H7 (cell line): Measurements from ENCODE around the gene CTIF. TPM values are rescaled to one million over a fixed set of nuclear protein-coding genes. Genes with fewer than 3 reads are reported as not detected.

ENCODE experiments used
- DNase-seq: peaks from one replicate; pipeline ENCODE4 v3.0.0; 2012
- H3K27me3 ChIP-seq: 2 replicates; pipeline ENCODE4 v1.6.0; 2011; ENCODE audit warnings: mild to moderate bottlenecking, low read length; ENCODE audit not compliant: control insufficient read depth, insufficient read depth
- H3K36me3 ChIP-seq: replicated peaks from 2 replicates; pipeline ENCODE4 v1.5.1; 2011; ENCODE audit warnings: low read length; ENCODE audit not compliant: control insufficient read depth, insufficient read depth
- H3K4me3 ChIP-seq: 2 replicates; pipeline ENCODE4 v1.5.1; 2011; ENCODE audit warnings: low read depth, mild to moderate bottlenecking, control low read depth, low read length, moderate library complexity; ENCODE audit not compliant: insufficient read depth
- total RNA-seq: library from RNA; depleted of rRNA; stranded (reverse); fragments of >200 nt; shearing (Covaris generic); gene quantifications from 2 replicates; pipeline ENCODE4 v1.2.3, GENCODE V29; 2014

CTIF gene
- total RNA-seq, 1 experiment from 2014 or later, result 9.8 TPM

DNA sequence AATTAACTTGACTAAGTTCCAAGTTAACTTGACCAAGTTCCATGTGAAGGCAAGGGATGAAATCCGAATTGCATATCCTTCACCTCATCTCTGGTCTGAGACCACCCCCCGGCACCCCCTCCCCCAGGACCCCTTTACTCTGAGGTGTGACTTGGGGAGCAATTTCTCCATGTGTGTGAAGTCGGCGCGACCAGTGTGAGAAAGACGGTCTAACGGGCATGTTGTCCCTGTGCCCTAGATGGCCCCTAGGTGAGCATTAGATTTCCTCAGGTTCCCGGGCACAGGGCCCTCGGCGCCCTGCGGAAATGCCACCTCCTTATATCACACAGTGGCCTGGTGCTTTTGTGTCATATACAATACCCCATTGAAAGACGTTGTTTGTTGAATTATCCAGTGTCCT is 137.1 kb downstream of the CTIF start:
- no peaks in the 10 kb centered on the region for H3K27me3 ChIP-seq
- H3K36me3 ChIP-seq, result no peaks in the 10 kb centered on the region; the same call in 1 of the 2 replicates
- H3K4me3 ChIP-seq, result no peak overlapping the region
- peak; percentile 25 for DNase-seq

DNA sequence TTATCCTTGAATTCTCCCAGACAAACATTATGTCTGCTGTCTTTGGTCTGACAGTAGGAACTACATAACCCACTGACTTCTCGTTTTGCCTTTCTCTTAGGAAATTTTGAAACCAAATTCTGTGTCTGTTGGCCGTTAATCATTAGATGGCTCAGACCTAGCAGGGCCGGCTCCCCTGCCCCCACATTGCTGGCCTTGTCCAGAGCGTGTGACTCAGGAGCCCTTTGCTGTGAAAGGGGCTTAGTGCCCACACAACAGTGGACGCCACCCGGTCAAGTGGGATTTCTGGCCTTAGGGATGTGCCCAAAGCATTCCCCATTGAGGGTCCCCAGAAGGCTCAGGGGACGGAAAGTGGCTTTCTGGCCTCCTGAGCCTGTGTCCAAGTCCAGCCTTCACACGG is 137.5 kb downstream of the CTIF start:
- Histone ChIP-seq H3K36me3 (no peaks in the 10 kb centered on the region), H3K27me3 (no peaks in the 10 kb centered on the region), H3K4me3 (no peak overlapping the region)
- DNase-seq, result no peak

DNA sequence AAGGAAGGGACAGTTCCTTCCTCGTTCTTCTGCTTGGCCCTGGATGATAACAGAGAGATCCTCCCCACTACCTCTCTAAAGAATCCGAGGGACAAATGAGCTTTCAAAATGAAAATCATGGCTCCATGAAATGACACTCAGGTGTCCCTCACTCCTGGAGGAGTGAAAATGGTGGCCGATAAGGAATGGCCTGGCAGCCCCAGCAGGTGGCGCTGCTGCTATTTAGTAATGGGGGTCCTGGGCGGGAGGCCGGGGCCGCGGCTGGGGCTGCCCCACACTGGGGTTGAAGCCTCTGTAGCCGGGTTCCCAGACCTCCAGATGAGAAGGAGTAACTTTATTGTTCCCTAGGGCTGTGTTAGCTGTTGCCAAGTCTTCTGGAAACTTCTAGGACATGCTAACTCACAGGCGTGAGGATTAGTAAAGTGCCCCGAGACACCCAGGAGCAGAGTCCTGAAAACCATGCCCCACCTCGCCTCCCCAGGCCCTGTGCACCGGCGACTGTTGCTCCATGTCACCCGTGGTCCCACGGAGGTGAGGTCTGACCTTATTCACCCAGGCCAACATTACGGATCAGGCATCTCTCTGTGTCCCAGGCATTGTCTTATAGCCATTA is 138.0 kb downstream of the CTIF start:
- H3K36me3 ChIP-seq, result no peaks in the 10 kb centered on the region
- H3K27me3 ChIP-seq, result no peaks in the 10 kb centered on the region
- DNase-seq, result peak; percentile 95
- H3K4me3 ChIP-seq, result no peak overlapping the region

DNA sequence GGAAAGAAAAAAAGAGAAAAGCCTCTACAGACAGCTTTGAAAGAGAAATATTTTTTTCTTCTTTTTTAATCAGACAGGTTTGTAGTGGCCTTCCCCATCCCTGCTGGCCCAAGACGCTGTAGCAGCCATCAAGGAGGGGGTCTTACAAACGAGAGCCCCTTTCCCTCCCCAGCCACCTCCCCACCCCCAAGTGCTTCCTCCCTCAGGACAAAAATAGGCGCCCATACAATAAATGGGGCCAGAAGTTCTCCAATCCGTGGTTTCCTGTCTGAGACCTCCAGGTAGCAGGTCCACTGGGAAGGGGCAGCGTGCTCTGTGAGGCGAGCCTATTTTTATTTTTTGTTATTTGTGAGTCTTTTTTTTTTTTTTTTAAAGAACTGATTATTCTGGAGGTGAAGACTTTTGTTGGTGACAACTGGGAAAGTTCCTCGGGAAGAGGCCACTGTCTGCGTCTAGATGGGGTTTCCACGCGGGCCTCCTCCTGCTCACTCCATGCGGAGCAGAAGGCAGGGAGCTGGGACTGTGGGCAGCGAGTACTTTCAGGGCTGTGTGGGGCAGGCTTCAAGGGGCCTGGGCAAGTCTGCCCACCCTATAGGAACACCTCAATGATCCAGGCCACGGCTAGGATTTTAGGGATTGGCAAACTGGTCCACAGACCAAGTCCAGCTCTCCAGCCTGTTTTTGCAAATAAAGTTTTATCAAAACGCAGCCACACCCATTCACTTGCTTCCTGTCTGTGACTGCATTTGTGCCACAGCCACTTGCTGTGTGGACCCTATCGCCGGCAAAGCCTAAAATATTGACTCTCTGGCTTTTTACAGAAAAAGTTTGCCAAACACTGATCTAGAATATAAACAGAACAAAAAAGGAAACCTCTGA is 139.6 kb downstream of the CTIF start:
- DNase-seq, result no peak
- Histone ChIP-seq H3K36me3 (no peaks in the 10 kb centered on the region), H3K4me3 (no peak overlapping the region)

DNA sequence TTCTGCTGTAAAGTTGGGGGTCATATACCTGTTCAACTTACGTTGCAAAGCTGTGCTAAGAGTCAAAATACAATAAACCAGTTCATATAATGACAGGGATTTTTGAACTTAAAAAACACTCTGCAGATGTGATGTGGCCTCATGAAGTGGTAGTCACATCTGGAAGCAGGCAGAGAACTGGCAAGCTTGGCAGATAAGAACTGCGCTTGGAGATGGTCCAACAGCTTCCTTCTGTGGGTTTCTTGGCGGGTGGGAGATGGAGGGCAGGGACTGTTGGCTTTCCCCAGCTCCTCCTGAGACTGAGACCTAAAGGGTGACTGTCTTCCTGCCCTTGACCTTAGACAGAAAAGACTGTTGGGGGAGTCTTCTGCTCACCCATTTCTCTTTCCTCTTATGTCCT is 140.4 kb downstream of the CTIF start:
- Histone ChIP-seq H3K36me3 (no peaks in the 10 kb centered on the region), H3K4me3 (no peak overlapping the region), H3K27me3 (no peaks in the 10 kb centered on the region)
- no peak for DNase-seq

More for the DNA sequence above, 139.6 kb downstream of the CTIF start:
- no peaks in the 10 kb centered on the region for H3K27me3 ChIP-seq

DNA sequence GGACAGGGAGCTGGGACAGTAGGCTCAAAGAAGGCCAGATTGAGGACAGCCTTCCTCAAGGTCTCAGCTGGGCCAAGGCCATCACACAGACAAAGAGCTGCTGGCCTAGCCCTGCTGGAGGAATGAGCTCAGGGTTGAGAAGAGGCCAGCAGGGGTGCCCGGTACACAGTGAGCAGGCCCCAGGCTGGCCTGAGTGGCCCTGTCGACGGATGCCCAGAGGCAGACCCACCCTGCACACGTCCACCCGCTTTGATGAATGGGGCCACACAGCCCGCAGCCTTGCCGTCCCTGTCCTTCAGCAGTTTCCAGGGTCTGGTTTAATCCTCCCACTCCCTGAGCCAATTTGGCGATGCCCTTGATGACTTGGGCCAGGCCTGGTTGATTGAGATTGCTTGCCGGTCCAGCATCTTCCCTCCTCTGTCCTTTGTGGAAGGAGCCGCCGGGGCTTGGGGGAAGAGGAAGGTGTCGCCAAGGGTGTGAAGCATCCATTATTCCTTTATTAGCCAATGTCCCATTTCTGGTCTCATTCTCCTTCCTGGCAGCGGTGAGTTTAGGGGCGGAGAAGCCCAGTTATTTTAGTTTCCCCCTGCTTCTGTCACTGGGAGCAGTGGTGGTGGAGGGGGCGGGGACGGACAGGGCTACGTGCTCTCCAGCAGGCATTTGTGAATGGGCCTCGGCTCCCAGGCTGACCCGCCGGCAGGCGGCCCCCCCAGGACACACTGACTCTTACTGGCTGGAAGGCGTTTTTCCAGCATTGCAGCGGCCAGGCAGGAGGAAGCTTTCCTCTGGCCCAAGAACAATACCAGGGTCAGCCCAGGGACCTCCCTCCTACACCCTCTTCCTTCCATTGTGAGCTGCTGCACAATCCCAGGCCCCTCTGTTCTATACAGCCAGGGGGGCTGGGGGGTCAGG is 141.8 kb downstream of the CTIF start:
- DNase-seq, result no peak
- Histone ChIP-seq H3K27me3 (no peaks in the 10 kb centered on the region), H3K36me3 (no peaks in the 10 kb centered on the region), H3K4me3 (no peak overlapping the region)

DNA sequence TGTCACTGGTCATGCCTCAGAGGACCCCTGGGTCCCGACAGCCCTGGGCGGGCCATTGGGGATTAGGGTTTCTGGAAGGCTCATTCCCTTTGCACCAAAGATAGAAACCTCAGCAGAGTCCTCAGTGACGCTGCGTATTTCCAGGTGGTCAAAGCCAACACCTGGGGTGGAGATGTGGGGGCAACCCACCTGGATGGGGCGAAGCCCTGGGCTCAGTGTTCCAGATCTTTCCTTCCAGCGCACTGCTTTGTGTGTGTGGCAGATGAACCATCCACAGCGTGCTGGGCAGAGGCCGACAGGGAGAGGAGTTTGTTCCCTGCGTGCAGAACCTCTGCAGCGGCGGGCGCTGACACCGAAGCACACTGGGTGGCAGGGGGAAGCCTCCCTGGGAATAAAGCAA is 143.9 kb downstream of the CTIF start:
- H3K36me3 ChIP-seq, result no peaks in the 10 kb centered on the region
- no peak overlapping the region for H3K4me3 ChIP-seq
- no peaks in the 10 kb centered on the region for H3K27me3 ChIP-seq
- DNase-seq, result no peak

DNA sequence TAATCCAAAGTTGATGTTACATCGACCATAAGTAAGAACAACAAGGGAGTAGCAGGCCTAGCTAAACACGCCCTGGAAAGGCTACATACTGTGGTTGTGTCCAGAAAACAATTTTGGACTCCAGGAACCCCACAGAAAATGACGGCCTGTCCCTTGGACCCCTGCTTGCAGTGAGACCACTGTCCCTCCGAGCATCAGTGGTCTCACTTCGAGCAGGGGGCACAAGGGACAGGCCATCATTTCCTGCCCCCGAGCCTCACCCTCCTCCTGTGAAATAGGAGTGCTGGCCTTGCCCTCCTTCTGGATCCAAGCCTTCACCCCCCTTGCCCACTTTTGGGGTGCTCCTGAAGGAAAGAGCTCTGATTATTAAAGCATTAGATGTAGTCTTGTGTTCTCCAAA is 144.4 kb downstream of the CTIF start:
- DNase-seq, result no peak
- Histone ChIP-seq H3K36me3 (no peaks in the 10 kb centered on the region), H3K27me3 (no peaks in the 10 kb centered on the region), H3K4me3 (no peak overlapping the region)

DNA sequence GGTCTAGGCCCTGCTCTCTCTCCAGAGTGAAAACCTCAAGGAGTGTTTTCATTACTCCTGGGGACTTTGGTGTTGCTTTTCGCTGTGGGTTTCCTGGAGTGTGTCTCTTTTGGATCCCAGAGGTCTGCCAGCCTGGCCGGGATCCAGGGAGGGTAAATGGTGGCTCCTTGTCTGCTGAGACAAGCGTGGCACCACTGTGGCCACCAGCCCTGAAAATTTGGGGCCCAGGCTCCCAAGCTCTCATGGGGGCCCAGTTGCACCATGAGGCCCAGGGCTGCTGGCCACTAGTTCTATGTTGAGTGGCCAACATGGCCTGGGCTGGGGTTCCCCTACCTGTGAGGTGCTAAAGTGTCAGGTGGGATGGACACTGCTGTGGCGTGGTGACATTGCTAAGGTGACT is 144.8 kb downstream of the CTIF start:
- no peaks in the 10 kb centered on the region for H3K27me3 ChIP-seq
- no peak for DNase-seq
- H3K4me3 ChIP-seq, result no peak overlapping the region

DNA sequence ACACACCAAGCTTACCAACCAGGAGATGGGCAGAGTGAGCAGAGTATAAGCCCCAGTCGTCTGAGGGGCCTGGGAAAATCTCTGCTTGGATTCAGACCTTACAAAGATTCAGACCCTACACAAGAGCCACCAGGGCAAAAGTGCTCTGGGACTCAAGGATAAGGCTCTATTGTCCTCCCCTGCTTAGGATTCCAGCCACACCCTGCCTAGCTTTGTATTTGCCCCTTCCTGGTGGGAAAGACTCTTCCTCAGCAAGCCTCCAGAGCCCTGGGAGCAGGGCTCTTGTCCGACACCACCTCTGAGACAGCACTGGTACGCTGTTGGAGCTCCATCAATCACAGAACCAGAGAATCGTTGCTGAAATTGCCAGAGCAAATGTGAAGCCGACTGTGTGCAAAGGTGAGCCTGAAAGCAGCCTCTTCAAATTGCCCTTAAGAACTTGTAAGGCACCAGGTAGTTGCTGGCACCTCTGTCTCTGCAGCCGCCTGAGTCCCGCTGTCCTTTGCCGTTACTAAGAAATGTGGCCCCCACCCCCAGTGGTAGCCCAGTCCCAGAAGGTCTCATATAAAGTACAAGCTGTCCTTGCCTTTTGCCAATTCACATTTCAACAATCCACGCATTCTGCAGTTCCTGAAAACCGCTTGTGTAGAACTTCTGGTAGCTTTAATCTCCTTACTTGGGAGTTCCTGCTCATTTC is 148.7 kb downstream of the CTIF start:
- DNase-seq, result no peak
- no peaks in the 10 kb centered on the region for H3K27me3 ChIP-seq

More for the DNA sequence above, 144.8 kb downstream of the CTIF start:
- H3K36me3 ChIP-seq, result no peaks in the 10 kb centered on the region

DNA sequence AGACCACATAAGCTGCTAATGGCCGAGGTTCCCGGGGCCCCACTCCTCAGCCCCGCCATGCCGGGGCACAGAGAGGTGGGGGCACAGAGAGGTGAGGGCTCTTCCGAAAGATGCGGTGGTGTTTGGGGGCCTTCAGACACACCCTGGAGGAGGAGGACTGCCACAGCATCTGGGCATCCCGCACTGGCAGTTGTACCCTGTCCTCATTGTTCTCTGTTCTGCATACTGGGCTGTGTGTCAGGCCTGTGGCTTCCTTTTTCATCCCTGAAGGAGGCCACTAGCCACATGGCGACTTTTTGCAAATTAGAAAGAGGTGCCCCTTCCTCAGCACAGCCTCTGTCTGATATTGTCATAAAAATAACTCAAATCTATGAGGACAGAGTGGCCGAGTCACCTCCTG is 150.1 kb downstream of the CTIF start:
- no peaks in the 10 kb centered on the region for H3K27me3 ChIP-seq
- no peak overlapping the region for H3K4me3 ChIP-seq
- DNase-seq, result peak; percentile 36
- no peaks in the 10 kb centered on the region for H3K36me3 ChIP-seq

More for the DNA sequence above, 148.7 kb downstream of the CTIF start:
- H3K36me3 ChIP-seq, result no peaks in the 10 kb centered on the region
- no peak overlapping the region for H3K4me3 ChIP-seq

DNA sequence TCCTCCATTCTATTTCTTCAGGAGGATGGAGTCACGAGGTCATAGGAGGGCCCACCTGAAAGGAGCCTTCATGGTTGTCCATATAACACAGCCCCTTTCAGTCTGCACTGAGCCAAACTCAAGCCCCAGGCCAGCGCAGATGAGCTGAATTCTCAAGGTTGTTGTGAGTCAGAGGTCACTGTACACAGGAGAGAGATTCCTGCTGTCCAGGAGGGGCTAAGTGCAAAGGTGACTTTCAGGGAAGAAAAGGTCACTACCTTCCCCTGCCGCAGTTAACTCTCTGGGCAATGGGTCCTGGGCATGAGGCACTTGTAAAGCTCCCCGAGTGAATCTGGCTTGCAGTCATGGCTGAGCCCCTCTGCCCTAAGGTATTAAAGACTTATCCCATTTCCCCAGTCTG is 150.7 kb downstream of the CTIF start:
- DNase-seq, result no peak
- no peaks in the 10 kb centered on the region for H3K27me3 ChIP-seq
- H3K4me3 ChIP-seq, result no peak overlapping the region
- H3K36me3 ChIP-seq, result no peaks in the 10 kb centered on the region

DNA sequence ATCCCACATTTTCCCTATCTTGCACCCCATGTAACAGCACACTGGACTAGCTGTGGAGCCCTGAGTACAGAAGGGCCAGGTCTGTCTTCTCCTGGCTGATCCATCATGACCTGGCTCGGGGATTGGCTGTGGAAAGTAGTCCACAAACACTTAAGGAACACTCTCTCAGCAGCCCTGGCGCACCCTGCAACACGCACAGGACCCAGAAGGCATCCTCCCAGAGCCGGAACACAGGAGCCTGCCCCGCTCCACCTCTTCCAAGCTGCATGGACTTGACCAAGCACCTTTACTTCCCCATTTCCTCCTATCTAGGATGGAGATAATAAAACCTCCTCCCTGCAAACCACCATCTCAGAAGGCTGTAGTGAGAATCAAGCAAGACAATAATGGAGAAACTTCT is 151.7 kb downstream of the CTIF start:
- no peak overlapping the region for H3K4me3 ChIP-seq
- DNase-seq, result no peak
- no peaks in the 10 kb centered on the region for H3K36me3 ChIP-seq
- no peaks in the 10 kb centered on the region for H3K27me3 ChIP-seq

DNA sequence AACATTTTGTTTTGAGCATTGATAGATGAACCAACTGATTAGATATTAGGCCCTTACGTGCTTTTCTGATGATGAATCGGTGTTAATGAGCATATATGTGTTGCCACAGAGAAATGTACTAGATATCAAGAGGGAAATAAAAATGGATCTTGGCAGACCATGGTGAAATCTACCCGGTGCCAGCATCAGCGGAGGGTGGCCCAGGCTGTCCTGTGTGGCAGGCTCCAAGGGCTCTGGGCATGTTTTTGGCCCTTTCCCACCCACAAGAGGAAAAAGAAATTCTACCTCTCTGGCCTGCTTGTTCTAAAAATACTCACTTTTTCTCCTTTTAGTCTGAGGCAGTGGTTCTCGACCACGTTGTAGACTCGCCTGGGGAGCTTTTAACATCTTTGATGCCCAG is 154.2 kb downstream of the CTIF start:
- no peak for DNase-seq
- no peaks in the 10 kb centered on the region for H3K27me3 ChIP-seq
- H3K4me3 ChIP-seq, result no peak overlapping the region
- no peaks in the 10 kb centered on the region for H3K36me3 ChIP-seq
